Glutamatergic neuron (in vitro differentiated cells): ENCODE data around the gene LCE4A. TPM values are rescaled to one million over a fixed set of nuclear protein-coding genes. Genes with fewer than 3 reads are reported as not detected.

ENCODE experiments used
- DNase-seq: peaks from one replicate; pipeline ENCODE4 v3.0.0; 2022
- H3K27ac Mint-ChIP-seq: one replicate; pipeline ENCODE4 v1.8.0; 2020; ENCODE audit warnings: mild to moderate bottlenecking, mixed read lengths, inconsistent platforms; ENCODE audit not compliant: unreplicated experiment
- H3K27me3 Mint-ChIP-seq: one replicate; pipeline ENCODE4 v1.8.0; 2020; ENCODE audit warnings: mild to moderate bottlenecking, moderate library complexity, mixed read lengths, inconsistent platforms; ENCODE audit not compliant: unreplicated experiment
- H3K36me3 Mint-ChIP-seq: one replicate; pipeline ENCODE4 v1.8.0; 2020; ENCODE audit warnings: mild to moderate bottlenecking, mixed read lengths, inconsistent platforms; ENCODE audit not compliant: unreplicated experiment
- H3K4me1 Mint-ChIP-seq: one replicate; pipeline ENCODE4 v1.8.0; 2020; ENCODE audit warnings: mild to moderate bottlenecking, low read depth, mixed read lengths, inconsistent platforms; ENCODE audit not compliant: unreplicated experiment
- H3K4me3 Mint-ChIP-seq: one replicate; pipeline ENCODE4 v1.8.0; 2020; ENCODE audit warnings: mild to moderate bottlenecking, mixed read lengths, inconsistent platforms; ENCODE audit not compliant: unreplicated experiment
- H3K9me3 Mint-ChIP-seq: one replicate; pipeline ENCODE4 v1.8.0; 2020; ENCODE audit warnings: mild to moderate bottlenecking, moderate library complexity, mixed read lengths, inconsistent platforms; ENCODE audit not compliant: unreplicated experiment
- total RNA-seq: library from RNA; stranded (reverse); fragmentation: NEBNext Ultra II Directional; extraction: Animal tissue kit (Norgen Biotek cat#: 25700); gene quantifications from one replicate; pipeline ENCODE4 v1.2.1, GENCODE V29; 2021; ENCODE audit not compliant: unreplicated experiment
- TF ChIP-seq, protein P1 (sequence below): fragments of 200-600 bp; sonication (generic); IDR thresholded peaks from one replicate; pipeline ENCODE4 v1.5.0; 2021; ENCODE audit not compliant: partially characterized antibody, unreplicated experiment

LCE4A gene
- total RNA-seq, 1 donor from 2014 or later, result not detected

DNA sequence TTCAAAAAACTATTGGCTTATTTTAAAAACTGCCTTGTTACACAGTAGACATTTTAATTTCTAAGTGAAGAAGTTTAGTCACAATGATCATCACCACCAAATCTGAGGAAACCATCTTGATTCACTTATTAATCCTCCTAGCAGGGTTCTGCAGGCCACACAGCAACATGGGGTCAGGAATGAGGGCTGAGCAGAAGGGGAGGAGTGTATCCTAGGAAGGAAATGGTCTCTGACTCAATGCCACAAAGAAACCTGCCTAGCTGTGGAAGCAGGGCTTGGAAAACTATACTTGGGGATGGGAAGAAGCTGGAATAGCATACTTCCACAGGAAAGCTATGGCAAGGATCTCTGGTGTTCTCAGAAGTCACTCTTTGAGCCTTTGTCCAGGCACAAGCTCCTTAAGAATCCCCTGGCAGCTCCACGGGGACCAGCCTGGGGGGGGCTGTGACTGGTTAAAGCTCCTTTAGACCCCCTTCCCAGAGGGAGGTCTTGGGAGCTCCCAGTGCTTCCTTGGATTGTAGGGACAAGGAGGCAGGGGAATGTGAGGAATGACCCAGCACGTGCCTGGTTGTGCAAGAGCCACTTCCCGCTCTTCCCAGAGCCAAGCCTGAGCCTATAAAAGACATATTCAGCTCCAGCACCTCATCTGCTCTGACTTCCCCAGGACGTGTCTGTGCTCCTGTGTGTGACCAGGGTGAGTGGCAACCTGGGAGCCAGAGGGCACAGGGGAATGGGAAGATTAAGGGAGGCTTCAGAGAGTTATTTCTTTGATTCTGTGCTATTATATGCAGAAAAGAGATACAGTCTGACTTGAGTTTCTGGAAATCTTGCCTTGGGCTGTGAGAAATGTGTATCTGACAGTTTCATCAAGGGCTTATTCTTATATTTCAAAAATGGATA is 10.0 kb upstream of the LCE4A start, which contains the start of gene LCE2A:
TSS of gene LCE2A (plus strand) at position 645 of the 900 bp plus-strand sequence. CDS start 557 bp downstream, outside the sequence.
- H3K27ac Mint-ChIP-seq, result no peak within 1 kb of the TSS
- H3K27me3 Mint-ChIP-seq, result no peaks in the 10 kb centered on the region
- no peak for DNase-seq
- H3K4me3 Mint-ChIP-seq, result no peak within 1 kb of the TSS
- TF ChIP-seq, protein P1, sequence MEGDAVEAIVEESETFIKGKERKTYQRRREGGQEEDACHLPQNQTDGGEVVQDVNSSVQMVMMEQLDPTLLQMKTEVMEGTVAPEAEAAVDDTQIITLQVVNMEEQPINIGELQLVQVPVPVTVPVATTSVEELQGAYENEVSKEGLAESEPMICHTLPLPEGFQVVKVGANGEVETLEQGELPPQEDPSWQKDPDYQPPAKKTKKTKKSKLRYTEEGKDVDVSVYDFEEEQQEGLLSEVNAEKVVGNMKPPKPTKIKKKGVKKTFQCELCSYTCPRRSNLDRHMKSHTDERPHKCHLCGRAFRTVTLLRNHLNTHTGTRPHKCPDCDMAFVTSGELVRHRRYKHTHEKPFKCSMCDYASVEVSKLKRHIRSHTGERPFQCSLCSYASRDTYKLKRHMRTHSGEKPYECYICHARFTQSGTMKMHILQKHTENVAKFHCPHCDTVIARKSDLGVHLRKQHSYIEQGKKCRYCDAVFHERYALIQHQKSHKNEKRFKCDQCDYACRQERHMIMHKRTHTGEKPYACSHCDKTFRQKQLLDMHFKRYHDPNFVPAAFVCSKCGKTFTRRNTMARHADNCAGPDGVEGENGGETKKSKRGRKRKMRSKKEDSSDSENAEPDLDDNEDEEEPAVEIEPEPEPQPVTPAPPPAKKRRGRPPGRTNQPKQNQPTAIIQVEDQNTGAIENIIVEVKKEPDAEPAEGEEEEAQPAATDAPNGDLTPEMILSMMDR, result no peak
- peaks cover 4% of the 10 kb centered on the region for H3K4me1 Mint-ChIP-seq
- no peaks in the 10 kb centered on the region for H3K36me3 Mint-ChIP-seq
- no peaks in the 10 kb centered on the region for H3K9me3 Mint-ChIP-seq

DNA sequence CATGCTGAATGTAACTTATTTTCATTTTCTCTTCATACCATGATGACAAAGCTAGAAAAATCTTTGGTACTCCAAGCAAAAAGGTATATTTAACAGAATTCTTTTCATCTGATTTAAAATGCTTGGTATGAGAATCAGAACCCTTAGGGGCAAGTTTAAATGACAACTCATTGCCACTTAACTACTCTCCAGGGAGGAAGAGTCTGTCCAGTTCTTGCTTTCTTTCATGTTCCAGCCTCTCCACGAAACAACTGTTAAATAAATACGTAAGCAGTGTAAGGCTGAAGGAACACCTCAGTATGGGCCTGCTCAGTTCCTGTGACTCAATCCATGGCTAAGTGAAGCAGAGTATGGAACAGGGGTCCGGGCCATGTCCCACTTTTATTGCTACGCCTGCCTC is 8.2 kb upstream of the LCE4A start:
- DNase-seq, result no peak
- Mint-ChIP-seq H3K27me3 (no peaks in the 10 kb centered on the region), H3K36me3 (no peaks in the 10 kb centered on the region), H3K4me1 (peaks cover 4% of the 10 kb centered on the region), H3K27ac (no peak overlapping the region), H3K9me3 (no peaks in the 10 kb centered on the region), H3K4me3 (no peak overlapping the region)
- TF ChIP-seq, protein P1, result no peak

- TF ChIP-seq, protein P1, result no peak
- no peak overlapping the region for H3K27ac Mint-ChIP-seq
- peaks cover 5% of the 10 kb centered on the region for H3K27me3 Mint-ChIP-seq
- H3K4me3 Mint-ChIP-seq, result no peak overlapping the region
- no peak for DNase-seq
- peaks cover 11% of the 10 kb centered on the region for H3K9me3 Mint-ChIP-seq
- H3K36me3 Mint-ChIP-seq, result no peaks in the 10 kb centered on the region
- no peaks in the 10 kb centered on the region for H3K4me1 Mint-ChIP-seq
Observed at GRCh38 chr1:152718238-152718637, 10.3 kb downstream of the LCE4A start.

DNA sequence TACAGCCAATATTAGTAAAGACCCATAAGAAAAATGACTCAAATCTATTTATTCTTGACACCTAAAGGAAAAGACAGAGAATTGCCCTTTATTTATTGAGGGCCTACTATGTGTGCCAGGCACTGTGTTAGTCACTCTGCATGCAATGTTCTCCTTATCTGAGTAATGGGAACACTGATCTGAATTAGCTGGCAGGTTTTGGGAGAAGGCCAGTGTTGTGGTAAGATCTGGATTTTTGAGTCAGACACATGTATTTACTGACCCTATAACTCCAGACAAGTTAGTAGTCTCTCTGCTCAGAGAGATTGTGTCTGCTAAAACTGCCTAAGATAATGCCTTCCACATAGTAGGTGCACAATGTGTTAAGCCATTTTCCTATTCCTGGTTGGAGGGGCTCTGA is 17.3 kb downstream of the LCE4A start:
- H3K27me3 Mint-ChIP-seq, result no peaks in the 10 kb centered on the region
- H3K9me3 Mint-ChIP-seq, result peaks cover 3% of the 10 kb centered on the region
- no peaks in the 10 kb centered on the region for H3K36me3 Mint-ChIP-seq
- TF ChIP-seq, protein P1, result no peak
- H3K4me1 Mint-ChIP-seq, result no peaks in the 10 kb centered on the region
- H3K27ac Mint-ChIP-seq, result no peak overlapping the region
- no peak overlapping the region for H3K4me3 Mint-ChIP-seq
- no peak for DNase-seq

- TF ChIP-seq, protein P1, result no peak
- Mint-ChIP-seq H3K4me1 (no peaks in the 10 kb centered on the region), H3K4me3 (no peak overlapping the region), H3K27me3 (no peaks in the 10 kb centered on the region), H3K36me3 (no peaks in the 10 kb centered on the region), H3K9me3 (no peaks in the 10 kb centered on the region), H3K27ac (no peak overlapping the region)
- no peak for DNase-seq
Observed at GRCh38 chr1:152728986-152729385, 21.0 kb downstream of the LCE4A start.
